Neural progenitor cell (in vitro differentiated cells): ENCODE measurements around the gene SPP2. TPM values are rescaled to one million over a fixed set of nuclear protein-coding genes. Genes with fewer than 3 reads are reported as not detected.

ENCODE experiments used
- DNase-seq: peaks from one replicate; pipeline ENCODE4 v3.0.0-alpha.2; 2016; ENCODE audit warnings: low spot score
- H2AFZ ChIP-seq: fragments of 200-600 bp; sonication (generic); replicated peaks from 2 replicates; pipeline ENCODE4 v1.6.1; 2016; ENCODE audit warnings: antibody characterized with exemption
- H3F3A ChIP-seq: fragments of 200-600 bp; sonication (generic); 2 replicates; pipeline ENCODE4 v1.6.1; 2016; ENCODE audit warnings: antibody characterized with exemption, low read depth
- H3K27ac ChIP-seq: fragments of 200-600 bp; sonication (generic); 2 replicates; pipeline ENCODE4 v1.5.1; 2016; ENCODE audit warnings: mild to moderate bottlenecking
- H3K27me3 ChIP-seq: fragments of 200-600 bp; sonication (generic); 2 replicates; pipeline ENCODE4 v1.6.1; 2016; ENCODE audit warnings: mild to moderate bottlenecking, moderate library complexity
- H3K36me3 ChIP-seq: fragments of 200-600 bp; sonication (generic); 2 replicates; pipeline ENCODE4 v1.5.1; 2016
- H3K4me1 ChIP-seq: fragments of 200-600 bp; sonication (generic); 2 replicates; pipeline ENCODE4 v1.6.1; 2016; ENCODE audit warnings: mixed run types
- H3K4me2 ChIP-seq: fragments of 200-600 bp; sonication (generic); 2 replicates; pipeline ENCODE4 v1.6.1; 2016
- H3K4me3 ChIP-seq: fragments of 200-600 bp; sonication (generic); 2 replicates; pipeline ENCODE4 v1.5.1; 2016
- H3K79me2 ChIP-seq: fragments of 200-600 bp; sonication (generic); 2 replicates; pipeline ENCODE4 v1.6.1; 2016; ENCODE audit warnings: low read depth
- H3K9ac ChIP-seq: fragments of 200-600 bp; sonication (generic); 2 replicates; pipeline ENCODE4 v1.6.1; 2016
- H3K9me3 ChIP-seq: fragments of 200-600 bp; sonication (generic); 2 replicates; pipeline ENCODE4 v1.5.1; 2016; ENCODE audit warnings: low read depth
- H4K20me1 ChIP-seq: fragments of 200-600 bp; sonication (generic); 2 replicates; pipeline ENCODE4 v1.6.1; 2016; ENCODE audit warnings: low read depth
- H3K27ac Mint-ChIP-seq: 3 replicates; pipeline ENCODE4 v1.8.0; 2021; ENCODE audit warnings: mixed read lengths
- H3K27me3 Mint-ChIP-seq: 2 replicates; pipeline ENCODE4 v1.8.0; 2022; ENCODE audit warnings: low read depth, mild to moderate bottlenecking, inconsistent platforms, moderate library complexity, mixed read lengths; ENCODE audit not compliant: insufficient read depth
- H3K36me3 Mint-ChIP-seq: 3 replicates; pipeline ENCODE4 v1.8.0; 2021; ENCODE audit warnings: mixed read lengths
- H3K4me1 Mint-ChIP-seq: 3 replicates; pipeline ENCODE4 v1.8.0; 2021; ENCODE audit warnings: mixed read lengths
- H3K4me3 Mint-ChIP-seq: 3 replicates; pipeline ENCODE4 v1.8.0; 2021; ENCODE audit warnings: mild to moderate bottlenecking, moderate library complexity, mixed read lengths
- H3K9me3 Mint-ChIP-seq: 3 replicates; pipeline ENCODE4 v1.8.0; 2020; ENCODE audit warnings: mixed read lengths
- CTCF ChIP-seq: fragments of 200-600 bp; sonication (generic); IDR thresholded peaks from 2 replicates; pipeline ENCODE4 v1.5.1; 2017; ENCODE audit warnings: antibody characterized with exemption, mild to moderate bottlenecking
- EZH2 ChIP-seq: fragments of 200-600 bp; sonication (generic); IDR thresholded peaks from 2 replicates; pipeline ENCODE4 v1.6.1; 2017; ENCODE audit warnings: antibody characterized with exemption, mild to moderate bottlenecking, moderate library complexity
- EZH2phosphoT487 ChIP-seq: fragments of 200-600 bp; sonication (generic); IDR thresholded peaks from 2 replicates; pipeline ENCODE4 v1.6.1; 2017; ENCODE audit warnings: antibody characterized with exemption
- total RNA-seq: library from RNA; depleted of rRNA; stranded (reverse); fragments of >200 nt; gene quantifications from 2 replicates; pipeline ENCODE4 v1.2.3, GENCODE V29; 2015; ENCODE audit warnings: low replicate concordance

Gene SPP2
- total RNA-seq, 1 donor from 2014 or later = not detected

- Histone ChIP-seq H2AFZ (no peak overlapping the region), H3F3A (no peaks in the 10 kb centered on the region), H3K79me2 (no peaks in the 10 kb centered on the region), H3K27ac (no peak overlapping the region), H4K20me1 (no peaks in the 10 kb centered on the region), H3K27me3 (peaks cover 14% of the 10 kb centered on the region), H3K4me1 (no peaks in the 10 kb centered on the region), H3K9ac (no peak overlapping the region), H3K4me2 (no peak overlapping the region), H3K9me3 (no peaks in the 10 kb centered on the region), H3K4me3 (no peak overlapping the region), H3K36me3 (no peaks in the 10 kb centered on the region)
- no peak for DNase-seq
- no peaks in the 10 kb centered on the region for H3K9me3 Mint-ChIP-seq
- no peaks in the 10 kb centered on the region for H3K4me1 Mint-ChIP-seq
- no peak overlapping the region for H3K4me3 Mint-ChIP-seq
- H3K27me3 Mint-ChIP-seq = peaks cover 2% of the 10 kb centered on the region
- no peak overlapping the region for H3K27ac Mint-ChIP-seq
- TF ChIP-seq EZH2 (no peak), EZH2phosphoT487 (no peak), CTCF (no peak)
- H3K36me3 Mint-ChIP-seq = no peaks in the 10 kb centered on the region
Observed at GRCh38 chr2:234047361-234047760, 3.1 kb upstream of the SPP2 start.

- Histone ChIP-seq H4K20me1 (no peaks in the 10 kb centered on the region), H3K4me3 (no peak overlapping the region), H3K9me3 (no peaks in the 10 kb centered on the region), H3K27ac (no peak overlapping the region), H3K79me2 (no peaks in the 10 kb centered on the region), H3K27me3 (peaks cover 7% of the 10 kb centered on the region), H3F3A (no peaks in the 10 kb centered on the region), H3K4me1 (no peaks in the 10 kb centered on the region), H3K4me2 (no peak overlapping the region), H2AFZ (no peak overlapping the region), H3K9ac (no peak overlapping the region), H3K36me3 (no peaks in the 10 kb centered on the region)
- TF ChIP-seq EZH2phosphoT487 = no peak
- no peak for TF ChIP-seq CTCF
- TF ChIP-seq EZH2 = no peak
- no peak overlapping the region for H3K4me3 Mint-ChIP-seq
- H3K27me3 Mint-ChIP-seq = peaks cover 2% of the 10 kb centered on the region
- H3K36me3 Mint-ChIP-seq = no peaks in the 10 kb centered on the region
- H3K4me1 Mint-ChIP-seq = no peaks in the 10 kb centered on the region
- no peak for DNase-seq
- H3K27ac Mint-ChIP-seq = no peak overlapping the region
- H3K9me3 Mint-ChIP-seq = no peaks in the 10 kb centered on the region
Observed at GRCh38 chr2:234048049-234048448, 2.5 kb upstream of the SPP2 start.

GRCh38 chr2:234051374-234052070 is 1.0 kb downstream of the SPP2 start:
- peaks cover 6% of the 10 kb centered on the region for H3K27me3 Mint-ChIP-seq
- TF ChIP-seq EZH2phosphoT487 (no peak), EZH2 (no peak), CTCF (no peak)
- no peaks in the 10 kb centered on the region for H3K27me3 ChIP-seq

More at GRCh38 chr2:234051374-234052070, 1.0 kb downstream of the SPP2 start:
- no peak overlapping the region for H3K4me3 ChIP-seq
- Mint-ChIP-seq H3K27ac (no peak overlapping the region), H3K36me3 (no peaks in the 10 kb centered on the region), H3K4me1 (no peaks in the 10 kb centered on the region), H3K9me3 (no peaks in the 10 kb centered on the region), H3K4me3 (no peak overlapping the region)
- no peaks in the 10 kb centered on the region for H4K20me1 ChIP-seq
- DNase-seq = no peak
- no peaks in the 10 kb centered on the region for H3K9me3 ChIP-seq
- no peaks in the 10 kb centered on the region for H3K36me3 ChIP-seq
- no peaks in the 10 kb centered on the region for H3K4me1 ChIP-seq
- H3F3A ChIP-seq = no peaks in the 10 kb centered on the region
- H3K27ac ChIP-seq = no peak overlapping the region
- no peak overlapping the region for H3K4me2 ChIP-seq
- no peak overlapping the region for H2AFZ ChIP-seq
- no peaks in the 10 kb centered on the region for H3K79me2 ChIP-seq
- H3K9ac ChIP-seq = no peak overlapping the region
